H1 (cell line): ENCODE results near the gene ZNF837. TPM values are rescaled to one million over a fixed set of nuclear protein-coding genes. Genes with fewer than 3 reads are reported as not detected.
A peak's percentile ranks its signal among the peaks of the same experiment; 100 is the strongest.

Source experiments
- CTCF ChIA-PET: fragments of 300-600 bp; sonication (Branson Sonifier 250); formaldehyde crosslinking; loops from one replicate; lab custom pipeline; 2021; ENCODE audit not compliant: partially characterized antibody; lab: Charles Lee
- POLR2A ChIA-PET: fragments of 300-600 bp; sonication (Branson Sonifier 250); formaldehyde crosslinking; loops from one replicate; lab custom pipeline; 2021; ENCODE audit warnings: inconsistent platforms; ENCODE audit not compliant: partially characterized antibody; lab: Charles Lee
- DNase-seq, 2 experiments: peaks; one replicate each; pipeline versions ENCODE4 v3.0.0 to v3.0.0-alpha.2; 2010 to 2022; ENCODE audit warnings: low spot score in 2 of 2, low read depth in 1 of 2, mixed read lengths in 1 of 2
- FAIRE-seq: peaks from 2 replicates; lab custom pipeline; 2011; peaks lifted over from hg19 to GRCh38; lab: Jason Lieb, UNC
- H2AFZ ChIP-seq: 2 replicates; pipeline ENCODE4 v1.8.1; 2012; ENCODE audit warnings: low read length, inconsistent platforms
- H2AK5ac ChIP-seq: 2 replicates; pipeline ENCODE4 v1.6.1; 2013; ENCODE audit warnings: low read depth, low read length
- H2BK120ac ChIP-seq: replicated peaks from 2 replicates; pipeline ENCODE3; 2013; ENCODE audit warnings: low read depth, low read length, inconsistent platforms
- H2BK12ac ChIP-seq: 2 replicates; pipeline ENCODE4 v1.6.1; 2013; ENCODE audit warnings: low read depth, low read length
- H2BK15ac ChIP-seq: 2 replicates; pipeline ENCODE4 v1.6.1; 2013; ENCODE audit warnings: low read length
- H2BK20ac ChIP-seq: 2 replicates; pipeline ENCODE4 v1.6.1; 2013; ENCODE audit warnings: low read length
- H2BK5ac ChIP-seq: 2 replicates; pipeline ENCODE4 v1.6.1; 2013; ENCODE audit warnings: low read depth, low read length
- H3K14ac ChIP-seq: 2 replicates; pipeline ENCODE4 v1.6.1; 2013; ENCODE audit warnings: inconsistent platforms; ENCODE audit not compliant: insufficient read length
- H3K18ac ChIP-seq: 2 replicates; pipeline ENCODE4 v1.6.1; 2013; ENCODE audit warnings: low read length; ENCODE audit errors: extremely low read depth
- H3K23ac ChIP-seq: 2 replicates; pipeline ENCODE4 v1.6.1; 2013; ENCODE audit warnings: inconsistent platforms; ENCODE audit not compliant: insufficient read length
- H3K23me2 ChIP-seq: 2 replicates; pipeline ENCODE4 v1.6.1; 2013; ENCODE audit warnings: low read depth, low read length
- H3K27ac ChIP-seq: 2 replicates; pipeline ENCODE4 v1.6.1; 2011; ENCODE audit warnings: low read depth, low read length, inconsistent platforms
- H3K27me3 ChIP-seq, 4 experiments: replicated peaks in 1 of 4; 1 replicate in 1 of 4; 2 replicates in 3 of 4; pipeline versions ENCODE4 v1.6.1 to v1.8.1; 2011 to 2013; ENCODE audit warnings: low read length in 3 of 4, mild to moderate bottlenecking in 3 of 4, inconsistent platforms in 2 of 4, mixed read lengths in 2 of 4, moderate library complexity in 1 of 4; ENCODE audit not compliant: control insufficient read depth in 3 of 4, insufficient read depth in 3 of 4; ENCODE audit errors: extremely low read depth in 1 of 4
- H3K36me3 ChIP-seq, 4 experiments: 2 replicates each; pipeline versions ENCODE4 v1.6.1 to v1.8.1; 2011 to 2013; ENCODE audit warnings: mild to moderate bottlenecking in 4 of 4, low read length in 3 of 4, moderate library complexity in 2 of 4, control low read depth in 1 of 4, inconsistent platforms in 1 of 4; ENCODE audit not compliant: insufficient read depth in 4 of 4, control insufficient read depth in 2 of 4
- H3K4ac ChIP-seq: replicated peaks from 2 replicates; pipeline ENCODE3; 2013; ENCODE audit warnings: low read length, low read depth, mixed read lengths, inconsistent platforms; ENCODE audit not compliant: insufficient read length
- H3K4me1 ChIP-seq, 4 experiments: replicated peaks in 1 of 4; 1 replicate in 1 of 4; 2 replicates in 3 of 4; pipeline versions ENCODE4 v1.6.1 to v1.8.1; 2011 to 2013; ENCODE audit warnings: low read length in 3 of 4, inconsistent platforms in 2 of 4, mixed read lengths in 1 of 4; ENCODE audit not compliant: insufficient read depth in 4 of 4, control insufficient read depth in 3 of 4
- H3K4me2 ChIP-seq, 2 experiments: 2 replicates each; pipeline versions ENCODE4 v1.6.1 to v1.8.1; 2011 to 2013; ENCODE audit warnings: low read depth in 2 of 2, low read length in 2 of 2, control low read depth in 1 of 2, inconsistent platforms in 1 of 2, mild to moderate bottlenecking in 1 of 2; ENCODE audit not compliant: insufficient read depth in 1 of 2
- H3K4me3 ChIP-seq, 4 experiments: fragments of 200-600, 300-600 bp in 1 of 4; sonication (generic), shearing (Covaris generic), sonication (Bioruptor Twin) in 1 of 4; 2 replicates each; pipeline versions ENCODE4 v1.5.1 to v1.8.1; 2011 to 2016; ENCODE audit warnings: low read length in 4 of 4, low read depth in 3 of 4, control low read depth in 2 of 4, inconsistent platforms in 2 of 4, mild to moderate bottlenecking in 2 of 4, mixed read lengths in 1 of 4, moderate library complexity in 1 of 4; ENCODE audit not compliant: insufficient read depth in 2 of 4; ENCODE audit errors: extremely low read depth in 1 of 4
- H3K56ac ChIP-seq: replicated peaks from 2 replicates; pipeline ENCODE3; 2013; ENCODE audit warnings: low read depth, mild to moderate bottlenecking, mixed read lengths, low read length, inconsistent platforms; ENCODE audit not compliant: insufficient read length
- H3K79me1 ChIP-seq: 2 replicates; pipeline ENCODE4 v1.6.1; 2013; ENCODE audit warnings: low read depth, low read length, control low read depth
- H3K79me2 ChIP-seq, 2 experiments: 2 replicates each; pipeline versions ENCODE4 v1.6.1 to v1.8.1; 2012 to 2013; ENCODE audit warnings: low read length in 2 of 2, mild to moderate bottlenecking in 2 of 2, inconsistent platforms in 1 of 2; ENCODE audit not compliant: insufficient read depth in 2 of 2, control insufficient read depth in 1 of 2
- H3K9ac ChIP-seq, 4 experiments: replicated peaks in 1 of 4; 1 replicate in 1 of 4; 2 replicates in 3 of 4; pipeline versions ENCODE4 v1.6.1 to v1.8.1; 2011 to 2013; ENCODE audit warnings: low read depth in 3 of 4, low read length in 3 of 4, control low read depth in 2 of 4, mild to moderate bottlenecking in 2 of 4, moderate library complexity in 2 of 4, inconsistent platforms in 1 of 4; ENCODE audit errors: extremely low read depth in 1 of 4
- H3K9me3 ChIP-seq, 2 experiments: 2 replicates each; pipeline versions ENCODE4 v1.6.1 to v1.8.1; 2012 to 2013; ENCODE audit warnings: mild to moderate bottlenecking in 2 of 2, moderate library complexity in 2 of 2, control low read depth in 1 of 2, inconsistent platforms in 1 of 2, low read depth in 1 of 2, low read length in 1 of 2, mixed read lengths in 1 of 2; ENCODE audit not compliant: insufficient read depth in 2 of 2
- H4K20me1 ChIP-seq, 2 experiments: replicated peaks in 1 of 2; 2 replicates each; pipeline versions ENCODE3 to v1.8.1; 2011 to 2013; ENCODE audit warnings: inconsistent platforms in 2 of 2, low read length in 2 of 2, mild to moderate bottlenecking in 1 of 2; ENCODE audit not compliant: insufficient read depth in 2 of 2, control insufficient read depth in 1 of 2
- H4K5ac ChIP-seq: 2 replicates; pipeline ENCODE4 v1.6.1; 2013; ENCODE audit warnings: low read length, low read depth, mixed read lengths, inconsistent platforms; ENCODE audit not compliant: insufficient read length
- H4K8ac ChIP-seq: 2 replicates; pipeline ENCODE4 v1.8.0; 2013; ENCODE audit warnings: mild to moderate bottlenecking, moderate library complexity, low read length, inconsistent platforms; ENCODE audit not compliant: insufficient read depth; ENCODE audit errors: extremely low read depth
- H4K91ac ChIP-seq: replicated peaks from 2 replicates; pipeline ENCODE3; 2013; ENCODE audit warnings: low read length, mixed read lengths, inconsistent platforms; ENCODE audit not compliant: insufficient read length
- CHD1 ChIP-seq: IDR thresholded peaks from 2 replicates; pipeline ENCODE4 v1.6.1; 2012; ENCODE audit warnings: low read depth, low read length, improper control_type of control experiment
- CREB1 ChIP-seq: IDR thresholded peaks from 2 replicates; pipeline ENCODE4 v1.6.1; 2012; ENCODE audit warnings: inconsistent platforms
- EP300 ChIP-seq, 2 experiments: IDR thresholded peaks; 1 replicate in 1 of 2; 2 replicates in 1 of 2; pipeline ENCODE4 v1.6.1; 2011 to 2012; ENCODE audit warnings: low read depth in 2 of 2, low read length in 2 of 2, mild to moderate bottlenecking in 2 of 2, borderline replicate concordance in 1 of 2, inconsistent platforms in 1 of 2, moderate library complexity in 1 of 2
- FOSL1 ChIP-seq: IDR thresholded peaks from 2 replicates; pipeline ENCODE4 v1.6.1; 2011; ENCODE audit warnings: mild to moderate bottlenecking, low read depth, low read length, moderate library complexity; ENCODE audit not compliant: insufficient read depth
- GABPA ChIP-seq: IDR thresholded peaks from 2 replicates; pipeline ENCODE4 v1.6.1; 2011; ENCODE audit warnings: mild to moderate bottlenecking, low read length, moderate library complexity, borderline replicate concordance; ENCODE audit not compliant: insufficient read depth
- KDM1A ChIP-seq: fragments of 200-600, 300-600 bp; sonication (generic); IDR thresholded peaks from 2 replicates; pipeline ENCODE4 v1.7.1; 2016; ENCODE audit warnings: mild to moderate bottlenecking, low read length, borderline replicate concordance
- KDM5A ChIP-seq: fragments of 200-600 bp; IDR thresholded peaks from 2 replicates; pipeline ENCODE4 v1.7.1; 2012; ENCODE audit warnings: mild to moderate bottlenecking, low read length, inconsistent platforms, mixed read lengths
- MAX ChIP-seq: IDR thresholded peaks from 2 replicates; pipeline ENCODE4 v1.6.1; 2012; ENCODE audit warnings: inconsistent platforms
- RFX5 ChIP-seq: IDR thresholded peaks from 2 replicates; pipeline ENCODE4 v1.6.1; 2011; ENCODE audit warnings: low read depth, low read length, improper control_type of control experiment, borderline replicate concordance
- SP2 ChIP-seq: IDR thresholded peaks from 2 replicates; pipeline ENCODE4 v1.6.1; 2012; ENCODE audit warnings: mild to moderate bottlenecking, low read length, inconsistent platforms
- SP4 ChIP-seq: IDR thresholded peaks from 2 replicates; pipeline ENCODE4 v1.6.1; 2012; ENCODE audit warnings: low read length, inconsistent platforms
- TAF1 ChIP-seq: IDR thresholded peaks from 2 replicates; pipeline ENCODE4 v1.6.1; 2011; ENCODE audit warnings: mild to moderate bottlenecking, low read depth, low read length
- WGBS, 2 experiments: shearing (Covaris generic) in 1 of 2; methylation state at CpG; one replicate each; pipeline versions ENCODE4 v1.1.6 to v1.1.7; 2013 to 2015; ENCODE audit warnings: low lambda C conversion rate in 2 of 2, mixed read lengths in 2 of 2, inconsistent platforms in 1 of 2, low coverage in 1 of 2, missing lambda C conversion rate in 1 of 2; ENCODE audit not compliant: insufficient replicate concordance in 2 of 2, insufficient coverage in 1 of 2, insufficient read length in 1 of 2; ENCODE audit errors: extremely low coverage in 1 of 2, missing lambda C conversion rate in 1 of 2; 5-methylcytosine and 5-hydroxymethylcytosine counted together
- polyA plus RNA-seq, 7 experiments: library from polyadenylated mRNA; depleted of rRNA in 3 of 7; stranded (reverse) in 5 of 7; unstranded in 2 of 7; fragments of >200 nt in 5 of 7; fragments of 200-250 nt in 2 of 7; gene quantifications; 1 replicate in 5 of 7; 2 replicates in 1 of 7; 4 replicates in 1 of 7; pipeline versions ENCODE4 v1.2.1 to v1.2.3, GENCODE V29; 2011 to 2013; ENCODE audit warnings: missing spikeins in 2 of 7, mixed read lengths in 2 of 7
- total RNA-seq: library from RNA; stranded (reverse); fragmentation: NEBNext Ultra II Directional; extraction: Animal tissue kit (Norgen Biotek cat#: 25700); gene quantifications from 2 replicates; pipeline ENCODE4 v1.2.1, GENCODE V29; 2021

Gene ZNF837
- total and polyA plus RNA-seq, 2 of the 8 experiments (the other 6 are each of a cell fraction or from before 2014, with no cell fraction given), result 1.9 to 3.3 TPM

GRCh38 chr19:58409010-58409790, 28.4 kb upstream of the ZNF837 start:
- Histone ChIP-seq H2BK15ac (no peak overlapping the region), H2AFZ (peak overlapping the region; percentile 74; the same call in 1 of the 2 replicates), H3K27me3 (peaks cover 0 to 7% (median 1%) of the 10 kb centered on the region in 4 experiments; a peak in 2 of 7 replicates), H2BK5ac (no peak overlapping the region), H4K5ac (no peak overlapping the region), H3K56ac (no peak overlapping the region), H3K4me2 (peak overlapping the region; percentile 92 to 94), H3K27ac (no peak overlapping the region), H3K4me1 (peaks cover 0 to 18% (median 9%) of the 10 kb centered on the region in 4 experiments; a peak in 5 of 7 replicates), H3K14ac (no peak overlapping the region), H3K79me2 (no peaks in the 10 kb centered on the region), H4K8ac (no peak overlapping the region; the same call in 1 of the 2 replicates), H2BK12ac (no peak overlapping the region), H2BK120ac (no peak overlapping the region), H4K91ac (no peak overlapping the region), H2AK5ac (no peak overlapping the region; the same call in 1 of the 2 replicates), H3K4me3 (peak overlapping the region; percentile 76 to 85 (median 80)), H3K9ac (peak overlapping the region in 1 of 4 experiments; percentile 71; a peak in 1 of 7 replicates), H3K9me3 (no peaks in the 10 kb centered on the region), H3K4ac (peak overlapping the region; percentile 23), H3K23ac (no peak overlapping the region), H4K20me1 (no peaks in the 10 kb centered on the region), H3K79me1 (0 out of 2 replicates have a peak, but pooled peaks cover 5% of the 10 kb centered on the region), H3K36me3 (no peaks in the 10 kb centered on the region), H3K18ac (peak overlapping the region; percentile 60; the same call in 1 of the 2 replicates), H3K23me2 (peaks cover 14% of the 10 kb centered on the region), H2BK20ac (no peak overlapping the region)
- 23% methylated on average over 27 of the region's 34 CpGs; no CpG with 5 or more reads in 1 of the 2 experiments for WGBS, 2 experiments
- ChIA-PET CTCF (no interaction called here), POLR2A (interaction anchor here (0.7 to 1.6 kb wide), 15 partner anchors 9 to 134 kb away, joined by 3 to 14 read pairs (median 3); partner anchors contain the start of genes RNF225, ZNF132, ZNF324B and ZSCAN22)
- DNase-seq, result peak in 1 of 2 experiments; percentile 58
- no peak for FAIRE-seq
- no peak for TF ChIP-seq FOSL1
- no peak for TF ChIP-seq GABPA
- no peak for TF ChIP-seq RFX5
- no peak for TF ChIP-seq TAF1
- TF ChIP-seq MAX, result no peak
- TF ChIP-seq CREB1, result no peak
- no peak for TF ChIP-seq CHD1
- TF ChIP-seq KDM1A, result no peak
- TF ChIP-seq EP300 (IDR thresholded peaks at IDR 0.05; ENCODE audit: borderline replicate concordance in 1 of 2, low read depth in 2 of 2, low read length in 2 of 2), result no peak
- no peak for TF ChIP-seq KDM5A
- TF ChIP-seq SP2, result no peak
- TF ChIP-seq SP4, result no peak
